SW 1271 (cell line): ENCODE results near the gene SIRPG.
"Not testable (repeated sequence)": the region's sequence is repeated elsewhere in the genome, so short reads cannot be mapped to it uniquely, and the experiment has no call there.

Experiments
- DNase-seq, 2 experiments: peaks; one replicate each; lab custom pipeline; 2025; lab: John Stamatoyannopoulos, UW

Gene SIRPG

GRCh38 chr20:1671891-1672669 lies 14.5 kb upstream of the SIRPG start:
- no peak for DNase-seq

- DNase-seq, result no peak
Measured at GRCh38 chr20:1669304-1669703, 11.7 kb upstream of the SIRPG start.

- no peak for DNase-seq
Measured at GRCh38 chr20:1667502-1668085, 10.0 kb upstream of the SIRPG start.

- DNase-seq, result no peak
Measured at GRCh38 chr20:1666802-1667201, 9.2 kb upstream of the SIRPG start.

GRCh38 chr20:1665345-1665744 lies 7.8 kb upstream of the SIRPG start:
- no peak for DNase-seq

- no peak for DNase-seq
Measured at GRCh38 chr20:1664911-1665310, 7.3 kb upstream of the SIRPG start.

GRCh38 chr20:1663917-1664316 lies 6.3 kb upstream of the SIRPG start:
- no peak for DNase-seq

- DNase-seq, result no peak
Measured at GRCh38 chr20:1661542-1662299, 4.1 kb upstream of the SIRPG start.

GRCh38 chr20:1660246-1660645 lies 2.7 kb upstream of the SIRPG start:
- no peak for DNase-seq

- no peak for DNase-seq
Measured at GRCh38 chr20:1656844-1657243, 735 bp downstream of the SIRPG start.

- DNase-seq, result no peak
Measured at GRCh38 chr20:1654996-1655395, 2.6 kb downstream of the SIRPG start.

GRCh38 chr20:1652960-1653359 lies 4.6 kb downstream of the SIRPG start:
- DNase-seq, result no peak

GRCh38 chr20:1652104-1652503 lies 5.5 kb downstream of the SIRPG start:
- no peak for DNase-seq

GRCh38 chr20:1651268-1652058 lies 6.1 kb downstream of the SIRPG start:
- DNase-seq, result no peak

GRCh38 chr20:1648101-1648500 lies 9.5 kb downstream of the SIRPG start:
- no peak for DNase-seq

- no peak for DNase-seq
Measured at GRCh38 chr20:1646975-1647431, 10.6 kb downstream of the SIRPG start.

GRCh38 chr20:1644101-1644962 lies 13.2 kb downstream of the SIRPG start:
- no peak for DNase-seq

GRCh38 chr20:1638643-1639042 lies 18.9 kb downstream of the SIRPG start:
- not testable (repeated sequence) for DNase-seq

- no peak for DNase-seq
Measured at GRCh38 chr20:1637755-1638154, 19.8 kb downstream of the SIRPG start.

- DNase-seq, result no peak
Measured at GRCh38 chr20:1637226-1637625, 20.4 kb downstream of the SIRPG start.

- no peak for DNase-seq
Measured at GRCh38 chr20:1636621-1637020, 21.0 kb downstream of the SIRPG start.
